HG03442 (cell line): ENCODE results near the gene MED14.
"Not testable (repeated sequence)": the region's sequence is repeated elsewhere in the genome, so short reads cannot be mapped to it uniquely, and the experiment has no call there.

Source experiments
- ATAC-seq: cut with Tn5 transposase; IDR thresholded peaks from one replicate; pipeline ENCODE4 v1.9.1; 2021; ENCODE audit warnings: mild to moderate bottlenecking, moderate library complexity; ENCODE audit not compliant: unreplicated experiment

MED14 gene

GRCh38 chrX:40735325-40736169 lies at the start of gene MED14:
Gene MED14 (minus strand): TSS chrX:40735542. CDS start chrX:40735412, 130 bp downstream.
- ATAC-seq: peak; percentile 91

DNA sequence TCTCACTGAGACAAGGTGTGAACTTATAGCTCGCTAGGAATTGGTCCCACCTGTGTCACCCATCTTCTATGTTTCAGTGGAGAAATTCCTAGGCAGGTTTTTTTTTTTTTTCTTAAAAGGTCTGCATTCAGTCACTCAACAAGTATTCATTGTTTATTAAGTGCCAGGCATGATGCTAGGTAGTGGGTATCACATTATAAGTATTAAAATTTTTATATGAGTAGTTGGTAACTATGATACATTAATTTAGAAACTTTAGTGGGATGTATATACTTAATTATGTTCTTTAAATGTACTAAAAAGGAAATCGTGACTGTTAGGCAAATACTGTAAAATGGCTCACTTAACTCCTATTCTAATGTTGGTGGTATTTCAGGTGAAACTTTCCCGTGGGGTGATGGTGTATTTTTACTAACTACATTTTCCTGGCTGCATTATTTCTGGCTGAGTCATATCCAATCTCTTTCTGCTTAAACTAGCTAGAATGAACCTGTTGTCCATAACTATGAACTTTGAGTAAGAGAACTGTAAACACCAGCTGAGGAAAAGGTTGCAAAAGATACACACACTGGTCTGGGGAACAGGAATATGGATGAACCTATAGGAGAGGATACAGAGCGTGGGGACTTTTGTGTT lies 49.3 kb upstream of the MED14 start:
- ATAC-seq: no peak

GRCh38 chrX:40782644-40783259 lies 47.4 kb upstream of the MED14 start:
- ATAC-seq: not testable (repeated sequence)

GRCh38 chrX:40780951-40781350 lies 45.6 kb upstream of the MED14 start:
- ATAC-seq: no peak

DNA sequence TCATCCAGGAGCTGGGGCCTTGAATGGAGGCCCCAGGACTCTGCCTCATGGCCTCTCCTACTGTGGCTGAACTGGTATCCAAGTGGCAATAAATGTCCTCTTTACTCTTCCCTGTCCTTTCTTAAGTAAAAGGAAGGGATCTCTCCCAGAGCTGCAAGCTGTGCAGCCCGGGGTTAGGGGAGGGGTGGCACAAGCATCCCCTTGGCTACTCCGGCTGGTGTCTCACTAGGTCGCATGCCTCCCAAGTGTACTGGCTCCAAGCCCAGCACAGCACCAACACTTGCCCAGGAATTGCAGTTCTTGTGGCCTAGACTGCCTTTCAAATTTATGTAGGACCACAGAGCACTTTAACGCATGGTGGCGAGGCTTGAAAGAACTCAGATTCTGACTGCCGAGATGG lies 44.7 kb upstream of the MED14 start:
- ATAC-seq: no peak

GRCh38 chrX:40778861-40779575 lies 43.7 kb upstream of the MED14 start:
- ATAC-seq: no peak

GRCh38 chrX:40773809-40774208 lies 38.5 kb upstream of the MED14 start:
- no peak for ATAC-seq

- ATAC-seq: no peak
Observed at GRCh38 chrX:40773188-40773587, 37.8 kb upstream of the MED14 start.

- ATAC-seq: no peak
Observed at GRCh38 chrX:40772290-40772689, 36.9 kb upstream of the MED14 start.

DNA sequence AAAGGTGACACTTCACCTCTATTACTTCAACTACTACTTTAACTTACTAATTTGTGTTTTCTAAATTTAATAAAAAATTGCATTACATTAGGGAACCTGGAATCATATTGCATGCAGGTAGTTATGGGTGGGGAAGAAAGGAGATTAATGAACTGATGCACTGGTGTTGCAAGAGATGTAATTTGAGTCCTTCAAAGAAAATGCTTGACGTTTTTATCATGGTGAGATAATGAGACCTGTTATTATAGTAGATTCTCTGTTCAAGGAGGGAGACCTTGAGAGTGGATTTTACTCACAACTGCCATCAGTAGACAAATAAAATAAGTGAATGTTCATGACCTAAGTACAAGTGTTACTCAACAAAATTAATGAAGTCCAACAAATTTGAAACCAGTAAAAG lies 26.4 kb upstream of the MED14 start:
- no peak for ATAC-seq

DNA sequence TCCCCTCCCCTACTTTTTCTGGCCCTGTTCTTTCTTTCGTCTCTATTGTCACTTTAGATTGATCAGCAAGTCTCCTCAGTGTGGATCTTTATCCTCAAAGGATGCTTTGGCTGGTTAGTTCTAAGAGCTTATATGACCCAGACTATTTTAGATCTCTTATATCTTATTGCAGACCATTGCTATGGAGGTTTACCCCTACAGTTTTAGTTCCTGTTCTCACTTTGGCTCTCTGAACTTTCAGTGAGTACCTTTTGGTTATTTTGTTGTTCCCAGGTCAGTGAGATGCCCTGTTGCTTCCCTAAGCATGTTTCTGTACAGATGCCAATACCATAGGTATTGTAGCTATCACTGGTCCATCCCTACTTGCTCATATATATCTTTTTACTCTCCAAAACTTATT lies 24.0 kb upstream of the MED14 start:
- ATAC-seq: no peak

- no peak for ATAC-seq
Observed at GRCh38 chrX:40757058-40757457, 21.7 kb upstream of the MED14 start.

- no peak for ATAC-seq
Observed at GRCh38 chrX:40755291-40756249, 20.2 kb upstream of the MED14 start.

DNA sequence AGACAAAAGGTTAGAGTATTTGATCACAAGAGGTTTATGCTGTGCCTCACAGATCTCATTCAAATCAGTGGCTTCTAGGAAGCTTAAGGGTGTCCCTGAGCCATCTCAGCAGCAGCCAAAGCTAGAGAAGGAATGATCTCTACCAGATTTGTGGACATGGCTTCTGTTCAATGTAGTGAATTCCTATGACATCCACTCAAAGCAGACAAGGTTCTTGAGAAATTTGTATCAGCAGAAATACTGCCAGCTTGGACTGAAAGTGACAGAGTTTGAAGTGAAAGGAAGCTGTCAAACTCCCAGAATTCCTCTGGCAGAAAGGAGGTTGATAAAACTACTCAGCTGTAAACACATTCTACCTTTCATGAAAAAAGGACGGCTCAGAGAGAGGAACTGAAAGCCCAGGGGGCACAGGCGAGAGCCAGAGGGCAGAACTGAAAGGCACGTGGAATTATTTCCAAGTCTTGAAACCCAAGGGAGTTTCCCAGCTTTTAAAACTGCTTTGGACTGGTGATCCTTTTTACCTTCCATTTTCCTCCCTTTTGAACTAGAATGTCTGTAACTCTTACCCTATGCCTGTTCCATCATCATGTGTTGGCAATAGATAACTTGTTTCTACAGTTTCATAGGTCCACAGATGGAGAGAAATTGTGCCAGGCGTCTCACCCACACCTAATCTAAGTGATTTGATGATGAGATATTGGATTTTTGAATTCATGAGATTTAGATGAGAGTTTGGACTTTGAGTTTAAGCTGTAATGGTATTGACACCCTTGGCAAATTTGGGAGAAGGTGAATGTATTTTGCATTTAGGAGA lies 14.5 kb upstream of the MED14 start:
- peak; percentile 67 for ATAC-seq

DNA sequence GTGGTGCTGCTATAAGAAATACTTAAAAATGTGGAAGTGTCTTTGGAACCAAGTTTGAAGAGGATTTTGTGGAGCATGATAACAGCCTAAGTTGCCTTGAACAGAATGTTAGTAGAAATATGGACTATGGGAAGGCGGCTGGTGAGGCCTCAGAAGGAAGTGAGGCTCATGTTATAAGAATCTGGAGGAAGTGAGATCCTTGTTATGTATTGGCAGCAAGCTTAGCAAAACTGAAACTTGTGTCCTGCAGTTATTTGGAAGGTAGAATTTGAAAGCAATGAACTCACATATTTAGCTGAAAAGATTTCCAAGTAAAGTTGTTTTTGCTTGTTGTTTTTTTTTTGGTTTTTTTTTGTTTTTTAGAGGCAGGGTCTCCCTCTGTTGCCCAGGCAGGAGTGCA lies 13.6 kb upstream of the MED14 start:
- ATAC-seq: no peak

DNA sequence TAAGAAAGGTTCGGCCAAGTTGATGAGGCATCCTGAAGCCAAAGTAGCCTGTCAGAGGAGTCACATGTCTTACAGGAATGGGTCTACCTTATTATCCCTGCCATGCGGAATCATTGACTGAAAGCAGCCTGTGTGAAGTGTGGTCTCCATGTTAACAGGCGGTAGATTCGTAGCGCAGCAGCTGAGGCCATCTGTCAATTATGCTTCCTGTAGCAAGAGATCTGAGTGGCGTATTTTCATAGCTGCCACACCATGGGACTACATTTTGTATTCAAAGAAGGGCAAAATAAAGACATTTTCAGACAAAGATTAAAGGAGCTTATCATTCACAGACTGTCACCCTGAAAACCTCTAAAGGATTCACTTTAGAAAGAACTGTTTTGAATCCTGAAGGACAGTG lies 11.2 kb upstream of the MED14 start:
- ATAC-seq: no peak

- ATAC-seq: peak; percentile 2
Observed at GRCh38 chrX:40736170-40736505, 796 bp upstream of the MED14 start.

DNA sequence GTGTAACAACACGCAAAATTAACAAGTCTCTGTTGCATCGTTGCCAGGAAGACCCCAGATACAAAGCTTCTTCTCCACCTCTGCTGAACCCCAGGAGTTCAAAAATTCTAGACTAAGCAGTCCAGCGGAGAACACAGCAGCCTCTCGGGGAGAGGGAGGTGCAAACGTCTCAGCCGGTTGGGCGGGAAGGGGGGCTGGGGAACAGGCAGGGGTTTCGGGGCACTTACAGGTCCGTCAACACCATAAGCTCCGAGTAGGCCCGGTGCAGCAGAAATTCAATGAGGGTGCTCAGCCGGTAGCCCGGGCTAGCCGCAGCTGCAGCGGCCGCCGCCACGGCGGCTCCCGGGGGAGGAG lies 394 bp downstream of the MED14 start:
- ATAC-seq: no peak

DNA sequence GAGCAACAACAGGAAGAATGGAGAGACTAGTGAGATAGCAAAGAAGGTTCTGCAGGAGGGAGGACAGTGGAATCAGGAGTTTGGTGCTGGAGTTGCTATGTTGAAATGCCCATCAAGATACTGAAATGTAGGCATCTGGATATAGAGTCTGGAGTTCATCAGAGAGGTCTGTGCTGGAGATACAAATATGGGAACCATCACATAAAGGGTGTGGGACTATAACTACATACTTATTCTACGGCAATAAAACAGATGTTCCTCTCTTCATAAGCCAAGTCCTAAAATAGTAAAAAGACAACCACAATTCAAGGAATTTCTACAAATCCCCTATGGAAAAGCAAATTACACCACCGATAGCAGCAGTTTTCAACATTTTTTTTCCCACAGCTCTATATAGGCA lies 1.6 kb downstream of the MED14 start:
- no peak for ATAC-seq

DNA sequence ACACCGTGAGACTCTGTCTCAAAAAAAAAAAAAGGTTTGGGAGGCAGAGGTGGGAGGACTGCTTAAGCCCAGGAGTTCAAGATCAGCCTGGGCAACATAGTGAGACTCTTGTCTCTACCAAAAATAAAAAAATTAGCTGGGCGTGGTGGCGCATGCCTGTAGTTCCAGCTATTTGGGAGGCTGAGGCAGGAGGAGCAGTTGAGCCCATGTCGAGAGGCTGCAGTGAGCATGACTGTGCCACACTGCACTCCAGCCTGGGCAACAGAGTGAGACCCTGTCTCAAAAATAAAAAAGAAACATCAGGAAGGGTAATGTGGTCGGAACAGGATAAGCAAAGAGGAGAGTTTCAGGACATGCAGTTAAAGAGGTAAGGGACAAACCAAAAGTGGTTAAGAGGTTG lies 2.8 kb downstream of the MED14 start:
- not testable (repeated sequence) for ATAC-seq
